ENCODE measurements around the gene MYL9.

MYL9 gene

DNA sequence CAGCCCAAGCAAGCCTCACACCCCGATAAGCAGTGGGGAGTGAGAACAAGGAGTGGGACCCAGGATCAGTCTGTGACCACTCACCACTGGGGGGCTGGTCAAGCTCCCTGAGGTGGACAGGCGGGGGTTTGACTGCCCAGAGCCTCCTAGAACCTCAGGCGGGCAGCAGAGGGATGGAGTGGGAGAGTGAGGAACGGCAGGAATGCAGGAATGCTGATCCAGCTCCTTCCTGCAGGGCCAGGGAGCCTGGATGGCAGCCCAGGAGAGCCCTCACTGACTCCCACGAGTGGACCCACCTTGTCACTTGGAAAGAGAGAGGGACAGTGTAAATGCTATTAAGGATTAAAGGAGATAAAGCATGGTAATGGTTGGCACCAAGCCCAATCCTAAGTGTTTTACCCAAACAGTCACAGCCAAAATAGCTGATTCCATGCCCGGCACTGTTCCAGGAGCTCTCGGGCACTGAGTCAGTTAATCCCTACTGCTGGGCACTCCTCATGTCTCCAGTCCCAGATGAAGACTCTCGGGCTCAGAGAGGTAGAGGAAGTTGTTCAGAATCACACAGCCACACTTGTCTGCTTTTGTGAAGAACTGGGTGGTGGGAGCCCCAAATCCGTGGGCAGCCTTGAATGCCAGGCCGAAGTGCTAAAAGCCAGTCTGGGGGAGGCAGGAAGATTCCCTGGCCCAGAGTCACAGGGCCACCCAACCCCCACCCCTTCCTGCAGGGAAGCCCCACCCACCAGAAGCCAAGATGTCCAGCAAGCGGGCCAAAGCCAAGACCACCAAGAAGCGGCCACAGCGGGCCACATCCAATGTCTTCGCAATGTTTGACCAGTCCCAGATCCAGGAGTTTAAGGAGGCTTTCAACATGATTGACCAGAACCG, 3.1 kb downstream of the MYL9 start:
- no peak overlapping the region for H3K27ac ChIP-seq
- no peaks in the 10 kb centered on the region for H3K9me3 ChIP-seq (ENCODE audit: low read depth, low read length)
- TF ChIP-seq EZH2 (IDR thresholded peaks at IDR 0.05), result no peak
- no peak for TF ChIP-seq FOXP2 (optimal IDR thresholded peaks at IDR 0.05; ENCODE audit: control extremely low read depth, extremely low read length, insufficient read depth)
- no peak for TF ChIP-seq POLR2AphosphoS5 (IDR thresholded peaks at IDR 0.05; ENCODE audit: borderline replicate concordance, low read depth, low read length)
- H3K4me3 ChIP-seq, result no peak overlapping the region
- H3K9ac ChIP-seq (ENCODE audit: insufficient read length), result no peak overlapping the region
- DNase-seq (ENCODE audit: low read depth, low spot score), result no peak
- H3K36me3 ChIP-seq (ENCODE audit: insufficient read depth, low read length), result no peaks in the 10 kb centered on the region

DNA sequence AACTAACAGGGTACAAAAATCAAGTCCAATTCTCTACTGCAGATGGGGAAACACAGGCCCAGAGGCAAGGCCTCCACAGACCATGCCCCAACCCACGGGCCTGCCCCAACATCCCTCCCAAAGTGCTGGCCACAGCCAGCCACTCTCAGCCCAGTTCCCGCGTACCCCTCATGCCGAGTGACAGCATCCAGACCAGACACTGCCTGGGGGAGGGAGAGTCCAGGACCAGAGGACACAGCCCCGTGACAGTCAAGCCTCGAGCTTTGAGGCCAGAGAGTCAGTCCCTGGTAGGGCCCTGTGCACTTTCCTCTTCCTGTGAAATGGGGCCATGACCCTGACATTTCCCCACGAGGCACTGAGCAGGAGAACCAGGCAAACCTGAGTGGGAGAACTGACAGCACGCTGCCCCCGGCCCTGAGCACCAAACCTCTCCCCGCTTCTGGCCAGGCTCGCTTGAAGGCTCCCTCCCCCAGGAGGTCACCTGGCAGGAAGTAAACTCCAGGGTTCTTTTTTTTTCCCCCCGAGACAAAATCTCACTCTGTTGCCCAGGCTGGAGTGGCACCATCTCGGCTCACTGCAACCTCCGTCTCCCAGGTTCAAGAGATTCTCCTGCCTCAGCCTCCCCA, 4.9 kb downstream of the MYL9 start:
- no peak overlapping the region for H3K9ac ChIP-seq (ENCODE audit: insufficient read length)
- H3K27ac ChIP-seq, result no peak overlapping the region
- H3K36me3 ChIP-seq (ENCODE audit: insufficient read depth, low read length), result no peaks in the 10 kb centered on the region
- H3K9me3 ChIP-seq (ENCODE audit: low read depth, low read length), result no peaks in the 10 kb centered on the region
- no peak overlapping the region for H3K4me3 ChIP-seq
- no peak for DNase-seq (ENCODE audit: low read depth, low spot score)
- TF ChIP-seq POLR2AphosphoS5 (IDR thresholded peaks at IDR 0.05; ENCODE audit: borderline replicate concordance, low read depth, low read length) (no peak), EZH2 (IDR thresholded peaks at IDR 0.05) (no peak), FOXP2 (optimal IDR thresholded peaks at IDR 0.05; ENCODE audit: control extremely low read depth, extremely low read length, insufficient read depth) (no peak)

DNA sequence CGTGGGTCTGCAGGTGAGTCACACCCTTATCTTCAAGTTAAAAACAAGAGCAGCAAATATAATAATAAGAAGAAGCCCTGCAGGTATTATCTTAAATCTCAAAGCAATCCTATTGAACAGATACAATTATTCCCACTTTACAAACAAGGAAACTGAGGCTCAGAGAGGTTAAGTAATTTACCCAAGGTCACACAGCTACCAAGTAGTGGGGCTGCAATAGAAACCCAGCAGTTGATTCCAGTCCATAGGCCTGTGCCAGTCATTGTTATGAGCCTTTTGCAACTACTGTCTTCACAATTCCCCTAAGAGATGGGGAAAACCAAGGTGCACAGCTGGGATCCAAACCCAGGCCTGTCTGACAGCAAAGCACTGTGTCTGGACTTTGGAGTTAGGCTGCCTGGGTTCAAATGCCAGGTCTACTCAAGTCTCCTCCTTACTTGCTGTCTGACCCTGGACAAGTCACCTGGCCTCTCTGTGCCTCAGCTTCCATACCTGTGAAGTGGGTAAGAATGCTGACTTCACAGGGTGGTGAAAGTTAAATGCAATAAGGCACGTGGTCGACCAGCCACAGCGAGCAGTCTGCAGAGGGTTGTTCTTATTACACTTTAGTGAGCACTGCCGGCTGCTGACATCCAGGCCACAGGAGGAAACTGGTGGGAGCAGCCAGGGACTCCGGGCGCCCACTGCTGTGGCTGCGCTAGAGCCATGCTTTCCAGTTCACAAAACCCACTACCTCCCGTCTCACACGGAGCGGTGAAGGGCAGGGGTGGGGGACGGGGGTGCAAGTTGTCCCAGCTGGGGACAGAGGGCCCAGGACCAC, 6.1 kb downstream of the MYL9 start:
- no peaks in the 10 kb centered on the region for H3K36me3 ChIP-seq (ENCODE audit: insufficient read depth, low read length)
- no peak overlapping the region for H3K9ac ChIP-seq (ENCODE audit: insufficient read length)
- H3K27ac ChIP-seq, result no peak overlapping the region
- H3K4me3 ChIP-seq, result no peak overlapping the region
- DNase-seq (ENCODE audit: low read depth, low spot score), result no peak
- no peaks in the 10 kb centered on the region for H3K9me3 ChIP-seq (ENCODE audit: low read depth, low read length)
- TF ChIP-seq EZH2 (IDR thresholded peaks at IDR 0.05), result no peak
- TF ChIP-seq FOXP2 (optimal IDR thresholded peaks at IDR 0.05; ENCODE audit: control extremely low read depth, extremely low read length, insufficient read depth), result no peak
- no peak for TF ChIP-seq POLR2AphosphoS5 (IDR thresholded peaks at IDR 0.05; ENCODE audit: borderline replicate concordance, low read depth, low read length)

GRCh38 chr20:36548006-36548315, 6.6 kb downstream of the MYL9 start:
- H3K9me3 ChIP-seq (ENCODE audit: low read depth, low read length), result no peaks in the 10 kb centered on the region
- DNase-seq (ENCODE audit: low read depth, low spot score), result no peak
- H3K9ac ChIP-seq (ENCODE audit: insufficient read length), result no peak overlapping the region
- H3K36me3 ChIP-seq (ENCODE audit: insufficient read depth, low read length), result no peaks in the 10 kb centered on the region
- H3K27ac ChIP-seq, result no peak overlapping the region
- no peak for TF ChIP-seq POLR2AphosphoS5 (IDR thresholded peaks at IDR 0.05; ENCODE audit: borderline replicate concordance, low read depth, low read length)
- H3K4me3 ChIP-seq, result no peak overlapping the region

GRCh38 chr20:36548704-36549627, 7.6 kb downstream of the MYL9 start:
- TF ChIP-seq FOXP2 (optimal IDR thresholded peaks at IDR 0.05; ENCODE audit: control extremely low read depth, extremely low read length, insufficient read depth) (no peak), EZH2 (IDR thresholded peaks at IDR 0.05) (no peak), POLR2AphosphoS5 (IDR thresholded peaks at IDR 0.05; ENCODE audit: borderline replicate concordance, low read depth, low read length) (no peak)
- Histone ChIP-seq H3K9me3 (ENCODE audit: low read depth, low read length) (no peaks in the 10 kb centered on the region), H3K4me3 (no peak overlapping the region), H3K9ac (ENCODE audit: insufficient read length) (no peak overlapping the region), H3K36me3 (ENCODE audit: insufficient read depth, low read length) (no peaks in the 10 kb centered on the region), H3K27ac (no peak overlapping the region)
- no peak for DNase-seq (ENCODE audit: low read depth, low spot score)

- Histone ChIP-seq H3K27ac (no peak overlapping the region), H3K4me3 (no peak overlapping the region), H3K9me3 (ENCODE audit: low read depth, low read length) (no peaks in the 10 kb centered on the region), H3K36me3 (ENCODE audit: insufficient read depth, low read length) (no peaks in the 10 kb centered on the region), H3K9ac (ENCODE audit: insufficient read length) (no peak overlapping the region)
- no peak for DNase-seq (ENCODE audit: low read depth, low spot score)
- TF ChIP-seq FOXP2 (optimal IDR thresholded peaks at IDR 0.05; ENCODE audit: control extremely low read depth, extremely low read length, insufficient read depth), result no peak
- TF ChIP-seq EZH2 (IDR thresholded peaks at IDR 0.05), result no peak
- TF ChIP-seq POLR2AphosphoS5 (IDR thresholded peaks at IDR 0.05; ENCODE audit: borderline replicate concordance, low read depth, low read length), result no peak
Observed at GRCh38 chr20:36549628-36549941, 8.3 kb downstream of the MYL9 start.

DNA sequence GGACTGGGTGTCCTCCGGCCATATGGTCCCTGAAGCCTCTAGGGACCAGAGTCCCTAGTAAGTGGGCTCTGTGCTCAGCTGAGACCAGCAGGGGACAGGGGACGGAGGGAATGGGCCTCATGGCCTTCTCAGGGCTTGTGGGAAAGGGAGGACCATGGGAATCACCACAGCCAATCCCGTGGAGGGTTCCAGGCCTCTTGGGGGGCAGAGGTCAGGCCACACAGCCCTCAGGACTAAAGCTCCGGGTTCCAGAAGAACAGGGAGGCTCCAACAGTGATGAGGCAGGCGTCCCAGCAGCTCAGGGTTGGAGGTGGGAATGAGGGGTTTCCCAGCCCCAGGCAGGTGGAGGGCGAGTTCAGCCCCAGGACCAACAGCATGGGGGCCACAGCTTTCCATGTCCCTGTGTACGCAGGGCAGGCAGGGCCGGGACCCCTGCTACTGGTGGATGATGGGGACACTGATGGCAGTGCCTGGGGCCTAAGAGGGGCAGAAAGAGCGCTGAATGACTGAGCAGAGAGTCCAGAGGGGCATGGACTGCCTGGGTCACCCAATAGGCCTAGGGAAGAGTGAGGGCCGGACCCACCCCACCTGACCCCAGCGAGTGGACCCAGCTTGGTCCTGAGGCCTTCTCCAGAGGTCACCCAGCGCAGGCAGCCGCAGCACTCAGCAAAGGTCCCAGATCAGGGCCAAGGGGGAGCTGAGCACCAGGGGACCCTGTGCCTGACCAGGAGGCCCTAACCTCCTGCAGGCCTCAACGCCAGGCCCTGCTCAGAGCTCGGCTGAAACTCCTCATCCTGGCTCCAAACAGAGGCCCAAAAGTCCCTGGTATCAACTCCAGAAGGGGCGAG, 8.8 kb downstream of the MYL9 start:
- Histone ChIP-seq H3K27ac (no peak overlapping the region), H3K9me3 (ENCODE audit: low read depth, low read length) (no peaks in the 10 kb centered on the region), H3K36me3 (ENCODE audit: insufficient read depth, low read length) (no peaks in the 10 kb centered on the region), H3K4me3 (no peak overlapping the region), H3K9ac (ENCODE audit: insufficient read length) (no peak overlapping the region)
- DNase-seq (ENCODE audit: low read depth, low spot score), result no peak
- TF ChIP-seq FOXP2 (optimal IDR thresholded peaks at IDR 0.05; ENCODE audit: control extremely low read depth, extremely low read length, insufficient read depth), result no peak
- TF ChIP-seq POLR2AphosphoS5 (IDR thresholded peaks at IDR 0.05; ENCODE audit: borderline replicate concordance, low read depth, low read length), result no peak
- no peak for TF ChIP-seq EZH2 (IDR thresholded peaks at IDR 0.05)
